ENCODE measurements around the gene SLC6A15.

Gene SLC6A15

DNA sequence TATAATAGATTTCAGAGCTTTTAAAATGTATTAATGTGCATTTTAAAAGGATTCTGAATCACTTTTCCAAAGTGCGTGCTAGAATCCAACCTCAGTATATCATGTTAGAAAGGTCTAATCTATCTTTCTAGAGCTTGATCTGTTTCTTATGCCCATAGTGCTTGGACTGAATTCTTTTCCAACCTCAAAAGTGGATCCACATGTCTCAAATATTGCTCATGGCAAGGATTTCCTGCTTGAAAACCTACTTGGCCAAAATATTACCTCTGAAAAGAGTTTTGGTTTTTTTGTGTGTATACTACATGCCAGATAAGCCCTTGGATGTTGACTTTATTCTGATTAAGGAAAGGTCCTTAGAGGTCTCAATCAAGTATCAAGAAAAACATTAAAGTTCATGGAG, 16.9 kb upstream of the SLC6A15 start:
- TF ChIP-seq, protein P1, sequence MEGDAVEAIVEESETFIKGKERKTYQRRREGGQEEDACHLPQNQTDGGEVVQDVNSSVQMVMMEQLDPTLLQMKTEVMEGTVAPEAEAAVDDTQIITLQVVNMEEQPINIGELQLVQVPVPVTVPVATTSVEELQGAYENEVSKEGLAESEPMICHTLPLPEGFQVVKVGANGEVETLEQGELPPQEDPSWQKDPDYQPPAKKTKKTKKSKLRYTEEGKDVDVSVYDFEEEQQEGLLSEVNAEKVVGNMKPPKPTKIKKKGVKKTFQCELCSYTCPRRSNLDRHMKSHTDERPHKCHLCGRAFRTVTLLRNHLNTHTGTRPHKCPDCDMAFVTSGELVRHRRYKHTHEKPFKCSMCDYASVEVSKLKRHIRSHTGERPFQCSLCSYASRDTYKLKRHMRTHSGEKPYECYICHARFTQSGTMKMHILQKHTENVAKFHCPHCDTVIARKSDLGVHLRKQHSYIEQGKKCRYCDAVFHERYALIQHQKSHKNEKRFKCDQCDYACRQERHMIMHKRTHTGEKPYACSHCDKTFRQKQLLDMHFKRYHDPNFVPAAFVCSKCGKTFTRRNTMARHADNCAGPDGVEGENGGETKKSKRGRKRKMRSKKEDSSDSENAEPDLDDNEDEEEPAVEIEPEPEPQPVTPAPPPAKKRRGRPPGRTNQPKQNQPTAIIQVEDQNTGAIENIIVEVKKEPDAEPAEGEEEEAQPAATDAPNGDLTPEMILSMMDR (IDR thresholded peaks at IDR 0.05), result no peak
- TF ChIP-seq ZFX (IDR thresholded peaks at IDR 0.05; ENCODE audit: borderline replicate concordance), result no peak
- H3K27ac ChIP-seq, result no peak overlapping the region

DNA sequence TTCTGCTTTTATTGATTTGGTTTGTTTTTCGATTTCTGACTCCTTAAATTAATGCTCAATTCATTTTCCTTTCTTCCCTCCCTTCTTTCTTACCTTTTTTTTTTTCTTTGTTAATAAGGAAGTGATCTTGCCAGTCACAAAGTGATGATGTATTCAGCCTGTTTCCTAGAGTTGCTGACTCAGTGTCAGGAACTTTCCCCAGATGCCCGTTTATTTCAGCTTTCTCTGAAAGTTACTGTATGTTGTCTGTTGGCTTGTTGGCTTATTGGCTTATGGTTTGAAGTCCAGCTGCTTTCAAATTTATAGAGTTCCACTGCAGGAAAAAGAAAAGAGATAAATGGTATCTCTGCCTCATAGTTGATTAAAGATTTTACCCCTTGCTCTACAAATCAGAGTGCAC, 12.4 kb upstream of the SLC6A15 start:
- TF ChIP-seq, protein P1 (IDR thresholded peaks at IDR 0.05), result no peak
- TF ChIP-seq ZFX (IDR thresholded peaks at IDR 0.05; ENCODE audit: borderline replicate concordance), result no peak
- no peak overlapping the region for H3K27ac ChIP-seq

DNA sequence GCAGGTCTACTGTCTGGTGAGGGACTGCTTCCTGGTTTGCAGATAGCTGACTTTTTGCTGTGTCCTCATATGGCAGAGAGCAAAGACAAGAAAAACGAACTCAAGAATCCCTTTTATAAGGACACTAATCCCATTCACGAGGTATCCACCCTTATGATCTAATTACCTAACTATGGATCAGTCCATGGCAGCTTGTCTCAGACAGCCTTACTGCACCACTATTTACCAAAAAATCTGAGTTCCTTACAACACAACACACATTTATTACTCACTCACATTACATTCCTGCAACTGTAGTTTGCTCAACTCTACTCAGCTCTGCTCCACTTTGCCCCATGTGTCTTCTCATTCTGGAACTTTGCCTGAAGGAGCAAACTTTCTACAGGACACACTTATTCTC, 10.1 kb upstream of the SLC6A15 start:
- TF ChIP-seq, protein P1 (IDR thresholded peaks at IDR 0.05), result no peak
- no peak for TF ChIP-seq ZFX (IDR thresholded peaks at IDR 0.05; ENCODE audit: borderline replicate concordance)
- H3K27ac ChIP-seq, result no peak overlapping the region

- H3K27ac ChIP-seq, result no peak overlapping the region
- TF ChIP-seq, protein P1 (IDR thresholded peaks at IDR 0.05), result no peak
- TF ChIP-seq ZFX (IDR thresholded peaks at IDR 0.05; ENCODE audit: borderline replicate concordance), result no peak
Measured at GRCh38 chr12:84920331-84920730, 7.7 kb upstream of the SLC6A15 start.

DNA sequence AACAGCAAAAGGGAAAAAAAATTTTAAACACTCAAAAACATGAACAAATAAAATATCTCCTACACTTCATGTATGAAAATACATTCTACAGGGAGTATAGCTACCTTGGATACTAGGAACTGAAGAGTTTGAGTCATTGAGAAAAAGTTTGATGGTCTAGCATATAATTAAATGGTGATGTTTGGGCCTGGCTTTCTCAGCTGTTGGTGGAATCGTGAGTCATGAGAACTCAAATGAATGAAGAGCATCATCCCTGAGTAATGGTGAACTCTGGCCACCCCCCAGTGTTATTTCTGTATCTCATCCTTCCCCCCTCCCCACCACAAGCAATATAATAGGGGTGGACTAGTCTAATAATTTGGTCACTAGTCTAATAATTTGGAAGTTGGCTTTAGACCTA, 6.7 kb upstream of the SLC6A15 start:
- no peak overlapping the region for H3K27ac ChIP-seq
- no peak for TF ChIP-seq ZFX (IDR thresholded peaks at IDR 0.05; ENCODE audit: borderline replicate concordance)
- TF ChIP-seq, protein P1 (IDR thresholded peaks at IDR 0.05), result no peak

GRCh38 chr12:84913129-84913515, 523 bp upstream of the SLC6A15 start:
- H3K27ac ChIP-seq, result peak overlapping the region; percentile 31
- TF ChIP-seq, protein P1 (IDR thresholded peaks at IDR 0.05), result no peak
- no peak for TF ChIP-seq ZFX (IDR thresholded peaks at IDR 0.05; ENCODE audit: borderline replicate concordance)

- TF ChIP-seq, protein P1 (IDR thresholded peaks at IDR 0.05), result no peak
- TF ChIP-seq ZFX (IDR thresholded peaks at IDR 0.05; ENCODE audit: borderline replicate concordance), result no peak
- H3K27ac ChIP-seq, result peak overlapping the region; percentile 31
Measured at GRCh38 chr12:84911271-84912197, 1.1 kb downstream of the SLC6A15 start.
